Karpas-422 (cell line): Measurements from ENCODE around the gene PHC3. TPM values are rescaled to one million over a fixed set of nuclear protein-coding genes. Genes with fewer than 3 reads are reported as not detected.
A peak's percentile ranks its signal among the peaks of the same experiment; 100 is the strongest.

Experiments used
- DNase-seq: peaks from one replicate; pipeline ENCODE4 v3.0.0-alpha.2; 2015
- H2AFZ ChIP-seq: fragments of 200-600 bp; sonication (generic); 2 replicates; pipeline ENCODE4 v1.6.1; 2014; ENCODE audit warnings: antibody characterized with exemption, low read length, mixed read lengths
- H3K27ac ChIP-seq: fragments of 200-600 bp; sonication (generic); 2 replicates; pipeline ENCODE4 v1.5.1; 2014; ENCODE audit warnings: mild to moderate bottlenecking, low read length, moderate library complexity
- H3K27me3 ChIP-seq: fragments of 200-600 bp; sonication (generic); 2 replicates; pipeline ENCODE4 v1.6.1; 2014; ENCODE audit warnings: low read length, mixed read lengths
- H3K36me3 ChIP-seq: fragments of 200-600 bp; sonication (generic); 2 replicates; pipeline ENCODE4 v1.6.1; 2014; ENCODE audit warnings: low read length, mixed read lengths; ENCODE audit not compliant: insufficient read depth
- H3K4me1 ChIP-seq: fragments of 200-600 bp; sonication (generic); 2 replicates; pipeline ENCODE4 v1.6.1; 2014; ENCODE audit warnings: mild to moderate bottlenecking, low read length, mixed read lengths
- H3K4me2 ChIP-seq: fragments of 200-600 bp; sonication (generic); 2 replicates; pipeline ENCODE4 v1.6.1; 2014; ENCODE audit warnings: low read length, low read depth, mild to moderate bottlenecking; ENCODE audit not compliant: poor library complexity, severe bottlenecking
- H3K4me3 ChIP-seq: fragments of 200-600 bp; sonication (generic); 2 replicates; pipeline ENCODE4 v1.5.1; 2014; ENCODE audit warnings: mild to moderate bottlenecking, antibody characterized with exemption, low read length, mixed read lengths
- H3K79me2 ChIP-seq: fragments of 200-600 bp; sonication (generic); 2 replicates; pipeline ENCODE4 v1.6.1; 2014; ENCODE audit warnings: mild to moderate bottlenecking, low read length, mixed read lengths
- H3K9ac ChIP-seq: fragments of 200-600 bp; sonication (generic); 2 replicates; pipeline ENCODE4 v1.6.0; 2014; ENCODE audit warnings: low read length
- H3K9me2 ChIP-seq: fragments of 200-600 bp; sonication (generic), shearing (Covaris generic); replicated peaks from 2 replicates; pipeline ENCODE4 v1.6.0; 2014; ENCODE audit warnings: mild to moderate bottlenecking, low read length, moderate library complexity; ENCODE audit not compliant: insufficient read depth
- H3K9me3 ChIP-seq: fragments of 300-700, 200-600 bp; sonication (generic); 2 replicates; pipeline ENCODE4 v1.6.1; 2014; ENCODE audit warnings: low read length, mixed read lengths
- H4K20me1 ChIP-seq: fragments of 200-600 bp; sonication (generic); 2 replicates; pipeline ENCODE4 v1.6.1; 2014; ENCODE audit warnings: mild to moderate bottlenecking, antibody characterized with exemption, low read length, low read depth; ENCODE audit not compliant: insufficient read depth
- total RNA-seq: library from RNA; depleted of rRNA; stranded (reverse); fragments of >200 nt; shearing (Covaris generic); gene quantifications from 2 replicates; pipeline ENCODE4 v1.2.3, GENCODE V29; 2014; ENCODE audit warnings: low replicate concordance

The PHC3 gene
- total RNA-seq, 1 experiment from 2014 or later = 89.9 TPM

GRCh38 chr3:170171563-170171962, 10.0 kb downstream of the PHC3 start:
- Histone ChIP-seq H3K4me1 (peaks cover 19% of the 10 kb centered on the region), H3K79me2 (peaks cover 90% of the 10 kb centered on the region), H3K9me2 (no peaks in the 10 kb centered on the region), H3K4me3 (no peak overlapping the region), H3K9ac (no peak overlapping the region), H4K20me1 (no peaks in the 10 kb centered on the region), H2AFZ (no peak overlapping the region), H3K4me2 (no peak overlapping the region), H3K27me3 (no peaks in the 10 kb centered on the region), H3K36me3 (peaks cover 68% of the 10 kb centered on the region), H3K27ac (peak overlapping the region; percentile 9; the same call in 1 of the 2 replicates), H3K9me3 (no peaks in the 10 kb centered on the region)
- no peak for DNase-seq

DNA sequence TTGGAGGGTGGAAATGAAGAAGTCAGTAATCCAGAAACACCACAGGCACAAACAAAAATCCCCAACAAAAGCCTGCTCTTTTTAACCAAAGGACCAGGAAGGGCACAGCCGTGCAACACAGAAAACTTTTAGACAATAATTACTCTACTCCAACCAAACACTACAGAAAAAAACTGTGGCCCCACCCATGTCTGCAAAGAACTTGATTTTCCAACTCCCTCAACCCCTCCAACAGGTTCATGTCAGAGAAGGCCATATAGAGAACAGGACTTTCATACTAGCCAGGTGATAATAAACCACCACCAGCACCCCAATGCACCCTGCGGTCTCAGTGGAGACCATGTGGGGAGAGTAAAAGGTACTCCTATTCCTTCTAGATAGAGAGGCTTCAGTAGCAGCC, 16.8 kb downstream of the PHC3 start:
- H3K79me2 ChIP-seq = peaks cover 98% of the 10 kb centered on the region
- H3K4me3 ChIP-seq = no peak overlapping the region
- H3K36me3 ChIP-seq = peaks cover 70% of the 10 kb centered on the region
- H3K27me3 ChIP-seq = no peaks in the 10 kb centered on the region
- H3K9me2 ChIP-seq = no peaks in the 10 kb centered on the region
- H2AFZ ChIP-seq = no peak overlapping the region
- peaks cover 10% of the 10 kb centered on the region for H4K20me1 ChIP-seq
- no peak overlapping the region for H3K27ac ChIP-seq
- no peak overlapping the region for H3K9ac ChIP-seq
- no peak for DNase-seq
- no peak overlapping the region for H3K4me2 ChIP-seq
- no peaks in the 10 kb centered on the region for H3K4me1 ChIP-seq
- H3K9me3 ChIP-seq = no peaks in the 10 kb centered on the region

DNA sequence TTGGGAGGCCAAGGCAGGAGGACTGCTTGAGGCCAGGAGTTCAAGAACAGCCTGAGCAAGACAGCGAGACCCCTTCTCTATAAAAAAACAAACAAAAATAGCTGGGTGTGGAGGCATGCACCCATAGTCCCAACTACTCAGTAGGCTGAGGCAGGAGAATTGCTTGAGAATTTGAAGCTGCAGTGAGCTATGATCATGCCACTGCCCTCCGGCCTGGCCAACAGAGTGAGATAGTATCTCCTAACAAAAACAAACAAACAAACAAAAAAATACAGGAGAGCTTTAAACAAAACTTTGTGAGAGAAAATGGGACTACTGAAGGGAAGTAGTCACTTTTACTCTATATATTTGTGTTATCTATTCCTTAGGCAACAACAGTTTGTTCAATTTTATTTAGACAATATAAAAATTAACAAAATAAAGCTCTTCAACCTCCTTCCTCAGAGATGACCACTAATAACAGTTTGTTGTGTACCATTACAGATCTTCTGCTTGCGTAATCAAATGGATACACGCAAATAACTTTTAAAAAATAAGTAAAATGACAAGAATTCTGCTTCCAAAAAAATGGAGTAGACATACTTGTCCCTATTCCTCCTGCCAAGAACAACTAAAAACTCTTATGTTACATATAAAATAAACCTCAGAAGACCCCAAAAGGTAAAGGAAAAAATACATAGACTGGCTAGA, 17.4 kb downstream of the PHC3 start:
- peaks cover 70% of the 10 kb centered on the region for H3K36me3 ChIP-seq
- no peaks in the 10 kb centered on the region for H3K4me1 ChIP-seq
- no peak overlapping the region for H2AFZ ChIP-seq
- no peak overlapping the region for H3K27ac ChIP-seq
- DNase-seq = no peak
- H3K9ac ChIP-seq = no peak overlapping the region
- H3K27me3 ChIP-seq = no peaks in the 10 kb centered on the region
- H4K20me1 ChIP-seq = peaks cover 10% of the 10 kb centered on the region
- H3K4me3 ChIP-seq = no peak overlapping the region
- H3K9me2 ChIP-seq = no peaks in the 10 kb centered on the region
- no peaks in the 10 kb centered on the region for H3K9me3 ChIP-seq
- peaks cover 98% of the 10 kb centered on the region for H3K79me2 ChIP-seq
- no peak overlapping the region for H3K4me2 ChIP-seq

DNA sequence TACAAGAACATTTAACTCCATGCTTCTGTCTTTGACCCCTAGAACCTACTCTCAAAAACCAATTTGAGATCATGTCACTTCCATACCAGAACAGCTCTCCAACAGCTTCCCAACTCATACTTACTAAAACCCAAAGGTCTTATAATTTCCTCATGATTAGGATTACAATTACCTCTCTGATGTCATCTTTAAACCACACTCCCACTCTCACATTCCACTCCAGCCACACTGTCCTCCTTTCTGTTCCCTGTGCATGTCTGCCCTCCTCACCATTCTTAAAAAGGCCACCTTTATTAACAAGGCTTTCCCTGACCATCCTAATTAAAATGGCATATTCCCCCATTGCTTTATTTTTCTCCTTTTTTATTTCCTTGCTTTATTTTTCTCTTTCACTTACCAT, 18.9 kb downstream of the PHC3 start:
- Histone ChIP-seq H3K4me1 (0 out of 2 replicates have a peak, but pooled peaks cover 2% of the 10 kb centered on the region), H4K20me1 (peaks cover 10% of the 10 kb centered on the region), H3K9me2 (no peaks in the 10 kb centered on the region), H3K27me3 (no peaks in the 10 kb centered on the region), H3K4me3 (no peak overlapping the region), H3K9me3 (no peaks in the 10 kb centered on the region), H3K36me3 (peaks cover 60% of the 10 kb centered on the region), H3K9ac (no peak overlapping the region), H2AFZ (no peak overlapping the region), H3K27ac (no peak overlapping the region), H3K4me2 (no peak overlapping the region), H3K79me2 (peaks cover 97% of the 10 kb centered on the region)
- DNase-seq = no peak

DNA sequence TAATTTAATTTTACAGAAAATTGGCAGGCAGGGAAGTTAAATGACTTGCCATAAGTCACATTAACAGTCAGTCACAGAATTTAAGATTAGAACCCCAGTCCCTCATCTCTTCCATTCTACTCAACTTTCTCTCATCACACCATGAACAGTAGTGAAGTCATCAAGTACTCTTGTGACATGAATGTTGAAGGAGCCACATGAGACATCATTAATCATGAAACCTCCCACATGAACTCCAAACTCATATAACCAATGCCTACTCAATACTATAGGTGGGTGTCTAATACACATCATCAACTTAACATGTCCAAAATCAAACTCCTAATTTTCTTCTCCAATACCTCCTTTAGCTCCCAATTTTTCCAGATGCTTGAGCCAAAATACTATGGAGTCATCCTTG, 19.5 kb downstream of the PHC3 start:
- Histone ChIP-seq H3K36me3 (peaks cover 60% of the 10 kb centered on the region), H2AFZ (no peak overlapping the region), H3K9ac (no peak overlapping the region), H3K4me2 (no peak overlapping the region), H3K79me2 (peaks cover 96% of the 10 kb centered on the region), H3K27me3 (no peaks in the 10 kb centered on the region), H3K9me3 (no peaks in the 10 kb centered on the region), H3K4me3 (no peak overlapping the region), H3K9me2 (no peaks in the 10 kb centered on the region), H4K20me1 (peaks cover 10% of the 10 kb centered on the region), H3K27ac (no peak overlapping the region), H3K4me1 (peaks cover 7% of the 10 kb centered on the region; the same call in 1 of the 2 replicates)
- DNase-seq = no peak

DNA sequence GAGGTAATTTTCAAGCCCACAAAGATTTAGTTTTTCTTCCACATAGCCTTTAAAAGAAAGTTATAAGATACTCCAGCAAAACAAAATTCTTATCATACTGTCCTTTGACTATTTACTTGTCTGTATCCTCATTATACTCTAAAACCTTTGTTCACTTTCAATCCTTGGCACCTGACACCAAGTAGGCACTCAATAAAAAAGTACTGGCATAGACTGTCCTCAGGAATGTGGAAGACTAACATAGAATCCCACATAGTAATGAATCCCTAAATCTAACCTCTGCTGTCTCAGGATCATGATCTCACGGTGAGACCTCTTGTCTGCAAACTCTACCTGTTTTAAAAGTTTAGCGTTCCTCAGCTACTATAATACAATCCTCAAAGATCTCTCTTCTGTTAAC, 21.6 kb downstream of the PHC3 start:
- peaks cover 51% of the 10 kb centered on the region for H3K36me3 ChIP-seq
- no peak for DNase-seq
- H3K4me1 ChIP-seq = peaks cover 25% of the 10 kb centered on the region
- H3K79me2 ChIP-seq = peaks cover 96% of the 10 kb centered on the region
- no peaks in the 10 kb centered on the region for H3K9me3 ChIP-seq
- H3K4me2 ChIP-seq = no peak overlapping the region
- no peak overlapping the region for H3K27ac ChIP-seq
- H3K9me2 ChIP-seq = no peaks in the 10 kb centered on the region
- no peak overlapping the region for H3K4me3 ChIP-seq
- no peaks in the 10 kb centered on the region for H3K27me3 ChIP-seq
- H3K9ac ChIP-seq = no peak overlapping the region
- no peak overlapping the region for H2AFZ ChIP-seq
- peaks cover 10% of the 10 kb centered on the region; the same call in 1 of the 2 replicates for H4K20me1 ChIP-seq

DNA sequence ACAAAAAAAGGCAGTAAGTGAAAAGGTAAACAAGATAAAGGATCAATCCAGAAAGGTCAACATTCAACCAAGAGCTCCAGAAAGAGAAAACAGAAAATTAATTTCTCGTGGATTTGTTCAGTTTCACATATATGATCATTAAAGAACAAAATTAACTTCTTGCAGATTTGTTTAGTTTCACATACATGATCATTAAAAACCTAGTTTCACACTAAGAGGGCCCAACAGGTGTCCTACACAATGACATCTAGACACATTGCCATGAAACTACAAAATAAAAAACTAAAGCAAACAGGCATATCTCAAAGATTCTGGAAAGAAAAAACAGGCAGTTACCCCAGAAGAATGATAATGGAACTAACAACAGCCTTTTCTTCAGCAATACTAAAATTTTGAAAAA, 22.1 kb downstream of the PHC3 start:
- H3K36me3 ChIP-seq = peaks cover 46% of the 10 kb centered on the region
- no peak overlapping the region for H2AFZ ChIP-seq
- DNase-seq = no peak
- no peaks in the 10 kb centered on the region for H3K9me3 ChIP-seq
- H3K9me2 ChIP-seq = no peaks in the 10 kb centered on the region
- H3K4me1 ChIP-seq = peaks cover 30% of the 10 kb centered on the region
- peaks cover 96% of the 10 kb centered on the region for H3K79me2 ChIP-seq
- H3K9ac ChIP-seq = no peak overlapping the region
- no peaks in the 10 kb centered on the region for H3K27me3 ChIP-seq
- no peak overlapping the region for H3K4me2 ChIP-seq
- H3K4me3 ChIP-seq = no peak overlapping the region
- peaks cover 6% of the 10 kb centered on the region; the same call in 1 of the 2 replicates for H4K20me1 ChIP-seq
- no peak overlapping the region for H3K27ac ChIP-seq

DNA sequence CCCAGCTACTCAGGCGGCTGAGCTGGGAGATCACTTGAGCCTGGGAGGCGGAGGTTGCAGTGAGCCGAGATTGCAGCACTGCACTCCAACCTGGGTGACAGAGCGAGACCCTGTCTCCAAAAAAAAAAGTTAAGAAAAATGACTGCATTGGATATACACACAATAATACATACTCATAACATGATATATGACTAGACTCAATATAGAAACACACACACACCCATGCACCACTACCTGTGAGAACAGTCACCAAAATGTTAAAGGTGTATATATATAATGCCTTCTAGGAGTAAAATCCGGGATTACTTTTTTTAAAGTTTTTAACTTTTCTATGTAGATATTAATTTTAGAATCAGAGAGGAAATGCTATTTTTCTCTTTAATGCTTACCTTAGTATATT, 25.9 kb downstream of the PHC3 start:
- Histone ChIP-seq H4K20me1 (0 out of 2 replicates have a peak, but pooled peaks cover 4% of the 10 kb centered on the region), H3K4me3 (no peak overlapping the region), H3K27ac (peak overlapping the region; percentile 85), H3K4me2 (peak overlapping the region; percentile 60), H3K27me3 (no peaks in the 10 kb centered on the region), H2AFZ (no peak overlapping the region), H3K4me1 (peaks cover 38% of the 10 kb centered on the region), H3K79me2 (peaks cover 90% of the 10 kb centered on the region), H3K9ac (no peak overlapping the region), H3K9me2 (no peaks in the 10 kb centered on the region), H3K36me3 (peaks cover 25% of the 10 kb centered on the region), H3K9me3 (no peaks in the 10 kb centered on the region)
- no peak for DNase-seq
